Testis (tissue), 2 donors: ENCODE results near the gene KAT14.

Source experiments
- POLR2A ChIP-seq: fragments of 450-650 bp; IDR thresholded peaks from one replicate; pipeline ENCODE4 v1.6.1; 2017; ENCODE audit warnings: antibody characterized with exemption, mild to moderate bottlenecking, moderate library complexity
- TF ChIP-seq, protein P1 (sequence below), 3 experiments: fragments of 450-650 bp in 2 of 3; fragments of 200-600 bp in 1 of 3; sonication (generic) in 1 of 3; IDR thresholded peaks; one replicate each; pipeline ENCODE4 v1.5.1; 2016 to 2019; ENCODE audit warnings: antibody characterized with exemption in 3 of 3, mild to moderate bottlenecking in 2 of 3, moderate library complexity in 1 of 3

DNA sequence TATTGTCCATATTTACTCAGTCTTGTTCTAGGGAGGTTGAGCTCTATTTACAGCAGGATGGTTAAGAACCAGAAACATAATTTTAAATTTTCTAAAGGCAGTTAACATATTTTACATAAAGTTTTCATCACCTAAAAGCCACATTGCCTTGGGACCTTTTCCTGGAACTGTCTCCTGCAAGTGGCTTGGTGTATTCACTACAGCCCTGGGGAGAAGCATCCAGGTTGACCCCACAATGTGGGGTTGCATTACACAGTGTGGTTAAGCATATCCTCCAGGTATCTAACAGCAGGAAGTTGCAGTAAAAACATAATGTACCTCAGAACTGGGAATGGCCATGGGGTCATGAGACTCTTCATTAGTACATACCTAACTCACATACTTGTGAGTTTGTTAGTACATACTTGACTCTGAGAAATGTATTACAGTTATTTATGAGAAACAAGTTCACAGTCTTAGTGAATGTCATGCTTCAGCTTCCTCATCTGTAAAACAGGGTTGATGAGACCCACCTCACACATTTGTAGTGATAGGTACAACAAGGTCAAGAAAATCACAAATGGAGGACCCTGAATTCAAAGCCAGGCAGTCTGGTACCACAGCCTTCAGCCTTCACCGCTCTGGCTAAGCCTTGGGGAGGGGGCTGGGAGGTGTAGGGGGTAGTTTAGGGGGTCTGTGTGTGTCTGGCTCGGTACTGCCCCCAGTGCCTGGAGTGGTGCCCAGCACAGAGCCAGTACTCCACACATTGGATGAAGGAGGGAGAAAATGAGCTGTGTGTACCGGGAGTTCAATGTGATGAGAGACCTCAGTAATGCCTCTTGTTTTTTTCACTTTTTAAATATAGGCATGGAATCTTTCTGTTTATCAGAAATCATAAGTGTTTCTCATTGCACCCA, 52.9 kb downstream of the KAT14 start:
- TF ChIP-seq, protein P1, sequence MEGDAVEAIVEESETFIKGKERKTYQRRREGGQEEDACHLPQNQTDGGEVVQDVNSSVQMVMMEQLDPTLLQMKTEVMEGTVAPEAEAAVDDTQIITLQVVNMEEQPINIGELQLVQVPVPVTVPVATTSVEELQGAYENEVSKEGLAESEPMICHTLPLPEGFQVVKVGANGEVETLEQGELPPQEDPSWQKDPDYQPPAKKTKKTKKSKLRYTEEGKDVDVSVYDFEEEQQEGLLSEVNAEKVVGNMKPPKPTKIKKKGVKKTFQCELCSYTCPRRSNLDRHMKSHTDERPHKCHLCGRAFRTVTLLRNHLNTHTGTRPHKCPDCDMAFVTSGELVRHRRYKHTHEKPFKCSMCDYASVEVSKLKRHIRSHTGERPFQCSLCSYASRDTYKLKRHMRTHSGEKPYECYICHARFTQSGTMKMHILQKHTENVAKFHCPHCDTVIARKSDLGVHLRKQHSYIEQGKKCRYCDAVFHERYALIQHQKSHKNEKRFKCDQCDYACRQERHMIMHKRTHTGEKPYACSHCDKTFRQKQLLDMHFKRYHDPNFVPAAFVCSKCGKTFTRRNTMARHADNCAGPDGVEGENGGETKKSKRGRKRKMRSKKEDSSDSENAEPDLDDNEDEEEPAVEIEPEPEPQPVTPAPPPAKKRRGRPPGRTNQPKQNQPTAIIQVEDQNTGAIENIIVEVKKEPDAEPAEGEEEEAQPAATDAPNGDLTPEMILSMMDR (IDR thresholded peaks at IDR 0.05): no peak
- TF ChIP-seq POLR2A: no peak
